K562 (cell line): ENCODE measurements around the gene PAQR4. TPM values are rescaled to one million over a fixed set of nuclear protein-coding genes. Genes with fewer than 3 reads are reported as not detected.
A peak's percentile ranks its signal among the peaks of the same experiment; 100 is the strongest.

Experiments
- ETS2 ChIP-seq: IDR thresholded peaks from 2 replicates; pipeline ENCODE4 v1.6.1; 2016; ENCODE audit warnings: borderline replicate concordance, missing genetic modification characterization, mild to moderate bottlenecking, moderate library complexity, missing compliant biosample characterization; ENCODE audit not compliant: poor library complexity, severe bottlenecking
- POLR2AphosphoS2 ChIP-seq: IDR thresholded peaks from 2 replicates; pipeline ENCODE4 v1.6.1; 2012; ENCODE audit warnings: low read length, improper control_type of control experiment
- ZNF143 ChIP-seq: sonication (generic); formaldehyde crosslinking; IDR thresholded peaks from 2 replicates; pipeline ENCODE4 v1.9.0; 2022; ENCODE audit warnings: mild to moderate bottlenecking, missing genetic modification reagents
- ZNF282 ChIP-seq: sonication (generic); formaldehyde crosslinking; IDR thresholded peaks from 2 replicates; pipeline ENCODE4 v1.8.1; 2023; ENCODE audit warnings: missing genetic modification reagents
- polyA plus RNA-seq, 8 experiments: library from polyadenylated mRNA; depleted of rRNA in 4 of 8; stranded (reverse) in 5 of 8; unstranded in 3 of 8; fragments of >200 nt; fragmentation: Nextera tagmentation in 2 of 8; fragmentation: Illumina TruSeq in 1 of 8; extraction: Ambion mirVana in 2 of 8; extraction: Trizol in 1 of 8; gene quantifications; 2 replicates each; pipeline versions ENCODE4 v1.2.1 to v1.2.3, GENCODE V29; 2011 to 2014; ENCODE audit warnings: inconsistent platforms in 1 of 8, missing spikeins in 1 of 8
- total RNA-seq, 7 experiments: library from RNA; depleted of rRNA in 6 of 7; stranded (reverse); fragments of >200 nt in 6 of 7; fragmentation: Illumina TruSeq in 2 of 7; extraction: Trizol in 2 of 7; gene quantifications; 2 replicates each; pipeline versions ENCODE4 v1.2.1 to v1.2.3, GENCODE V29; 2011 to 2021; ENCODE audit warnings: low replicate concordance in 1 of 7
- TF ChIP-seq, protein P1 (sequence below), 2 experiments: fragments of 450-650 bp; formaldehyde crosslinking in 1 of 2; IDR thresholded peaks; 2 replicates each; pipeline versions ENCODE4 v1.4.0 to v1.6.1; 2014 to 2020; ENCODE audit warnings: mild to moderate bottlenecking in 2 of 2, borderline replicate concordance in 1 of 2, low read depth in 1 of 2
- TF ChIP-seq, protein P2 (sequence below): fragments of 450-650 bp; IDR thresholded peaks from 2 replicates; pipeline ENCODE4 v1.6.1; 2016; ENCODE audit warnings: mild to moderate bottlenecking, moderate library complexity

Gene PAQR4
- total and polyA plus RNA-seq, 9 of the 15 experiments (the other 6 are each of a cell fraction or from before 2014, with no cell fraction given), result 0.62 to 40.4 (median 19.5) TPM

- TF ChIP-seq, protein P1, sequence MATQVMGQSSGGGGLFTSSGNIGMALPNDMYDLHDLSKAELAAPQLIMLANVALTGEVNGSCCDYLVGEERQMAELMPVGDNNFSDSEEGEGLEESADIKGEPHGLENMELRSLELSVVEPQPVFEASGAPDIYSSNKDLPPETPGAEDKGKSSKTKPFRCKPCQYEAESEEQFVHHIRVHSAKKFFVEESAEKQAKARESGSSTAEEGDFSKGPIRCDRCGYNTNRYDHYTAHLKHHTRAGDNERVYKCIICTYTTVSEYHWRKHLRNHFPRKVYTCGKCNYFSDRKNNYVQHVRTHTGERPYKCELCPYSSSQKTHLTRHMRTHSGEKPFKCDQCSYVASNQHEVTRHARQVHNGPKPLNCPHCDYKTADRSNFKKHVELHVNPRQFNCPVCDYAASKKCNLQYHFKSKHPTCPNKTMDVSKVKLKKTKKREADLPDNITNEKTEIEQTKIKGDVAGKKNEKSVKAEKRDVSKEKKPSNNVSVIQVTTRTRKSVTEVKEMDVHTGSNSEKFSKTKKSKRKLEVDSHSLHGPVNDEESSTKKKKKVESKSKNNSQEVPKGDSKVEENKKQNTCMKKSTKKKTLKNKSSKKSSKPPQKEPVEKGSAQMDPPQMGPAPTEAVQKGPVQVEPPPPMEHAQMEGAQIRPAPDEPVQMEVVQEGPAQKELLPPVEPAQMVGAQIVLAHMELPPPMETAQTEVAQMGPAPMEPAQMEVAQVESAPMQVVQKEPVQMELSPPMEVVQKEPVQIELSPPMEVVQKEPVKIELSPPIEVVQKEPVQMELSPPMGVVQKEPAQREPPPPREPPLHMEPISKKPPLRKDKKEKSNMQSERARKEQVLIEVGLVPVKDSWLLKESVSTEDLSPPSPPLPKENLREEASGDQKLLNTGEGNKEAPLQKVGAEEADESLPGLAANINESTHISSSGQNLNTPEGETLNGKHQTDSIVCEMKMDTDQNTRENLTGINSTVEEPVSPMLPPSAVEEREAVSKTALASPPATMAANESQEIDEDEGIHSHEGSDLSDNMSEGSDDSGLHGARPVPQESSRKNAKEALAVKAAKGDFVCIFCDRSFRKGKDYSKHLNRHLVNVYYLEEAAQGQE (IDR thresholded peaks at IDR 0.05; ENCODE audit: borderline replicate concordance), result peak; percentile 75
- TF ChIP-seq, protein P1 (CRISPR knock-in tag; IDR thresholded peaks at IDR 0.05; ENCODE audit: low read depth), result no peak
- no peak for TF ChIP-seq ZNF143
- TF ChIP-seq POLR2AphosphoS2, result peak; percentile 87; the same call in 1 of the 2 replicates
- TF ChIP-seq, protein P2, sequence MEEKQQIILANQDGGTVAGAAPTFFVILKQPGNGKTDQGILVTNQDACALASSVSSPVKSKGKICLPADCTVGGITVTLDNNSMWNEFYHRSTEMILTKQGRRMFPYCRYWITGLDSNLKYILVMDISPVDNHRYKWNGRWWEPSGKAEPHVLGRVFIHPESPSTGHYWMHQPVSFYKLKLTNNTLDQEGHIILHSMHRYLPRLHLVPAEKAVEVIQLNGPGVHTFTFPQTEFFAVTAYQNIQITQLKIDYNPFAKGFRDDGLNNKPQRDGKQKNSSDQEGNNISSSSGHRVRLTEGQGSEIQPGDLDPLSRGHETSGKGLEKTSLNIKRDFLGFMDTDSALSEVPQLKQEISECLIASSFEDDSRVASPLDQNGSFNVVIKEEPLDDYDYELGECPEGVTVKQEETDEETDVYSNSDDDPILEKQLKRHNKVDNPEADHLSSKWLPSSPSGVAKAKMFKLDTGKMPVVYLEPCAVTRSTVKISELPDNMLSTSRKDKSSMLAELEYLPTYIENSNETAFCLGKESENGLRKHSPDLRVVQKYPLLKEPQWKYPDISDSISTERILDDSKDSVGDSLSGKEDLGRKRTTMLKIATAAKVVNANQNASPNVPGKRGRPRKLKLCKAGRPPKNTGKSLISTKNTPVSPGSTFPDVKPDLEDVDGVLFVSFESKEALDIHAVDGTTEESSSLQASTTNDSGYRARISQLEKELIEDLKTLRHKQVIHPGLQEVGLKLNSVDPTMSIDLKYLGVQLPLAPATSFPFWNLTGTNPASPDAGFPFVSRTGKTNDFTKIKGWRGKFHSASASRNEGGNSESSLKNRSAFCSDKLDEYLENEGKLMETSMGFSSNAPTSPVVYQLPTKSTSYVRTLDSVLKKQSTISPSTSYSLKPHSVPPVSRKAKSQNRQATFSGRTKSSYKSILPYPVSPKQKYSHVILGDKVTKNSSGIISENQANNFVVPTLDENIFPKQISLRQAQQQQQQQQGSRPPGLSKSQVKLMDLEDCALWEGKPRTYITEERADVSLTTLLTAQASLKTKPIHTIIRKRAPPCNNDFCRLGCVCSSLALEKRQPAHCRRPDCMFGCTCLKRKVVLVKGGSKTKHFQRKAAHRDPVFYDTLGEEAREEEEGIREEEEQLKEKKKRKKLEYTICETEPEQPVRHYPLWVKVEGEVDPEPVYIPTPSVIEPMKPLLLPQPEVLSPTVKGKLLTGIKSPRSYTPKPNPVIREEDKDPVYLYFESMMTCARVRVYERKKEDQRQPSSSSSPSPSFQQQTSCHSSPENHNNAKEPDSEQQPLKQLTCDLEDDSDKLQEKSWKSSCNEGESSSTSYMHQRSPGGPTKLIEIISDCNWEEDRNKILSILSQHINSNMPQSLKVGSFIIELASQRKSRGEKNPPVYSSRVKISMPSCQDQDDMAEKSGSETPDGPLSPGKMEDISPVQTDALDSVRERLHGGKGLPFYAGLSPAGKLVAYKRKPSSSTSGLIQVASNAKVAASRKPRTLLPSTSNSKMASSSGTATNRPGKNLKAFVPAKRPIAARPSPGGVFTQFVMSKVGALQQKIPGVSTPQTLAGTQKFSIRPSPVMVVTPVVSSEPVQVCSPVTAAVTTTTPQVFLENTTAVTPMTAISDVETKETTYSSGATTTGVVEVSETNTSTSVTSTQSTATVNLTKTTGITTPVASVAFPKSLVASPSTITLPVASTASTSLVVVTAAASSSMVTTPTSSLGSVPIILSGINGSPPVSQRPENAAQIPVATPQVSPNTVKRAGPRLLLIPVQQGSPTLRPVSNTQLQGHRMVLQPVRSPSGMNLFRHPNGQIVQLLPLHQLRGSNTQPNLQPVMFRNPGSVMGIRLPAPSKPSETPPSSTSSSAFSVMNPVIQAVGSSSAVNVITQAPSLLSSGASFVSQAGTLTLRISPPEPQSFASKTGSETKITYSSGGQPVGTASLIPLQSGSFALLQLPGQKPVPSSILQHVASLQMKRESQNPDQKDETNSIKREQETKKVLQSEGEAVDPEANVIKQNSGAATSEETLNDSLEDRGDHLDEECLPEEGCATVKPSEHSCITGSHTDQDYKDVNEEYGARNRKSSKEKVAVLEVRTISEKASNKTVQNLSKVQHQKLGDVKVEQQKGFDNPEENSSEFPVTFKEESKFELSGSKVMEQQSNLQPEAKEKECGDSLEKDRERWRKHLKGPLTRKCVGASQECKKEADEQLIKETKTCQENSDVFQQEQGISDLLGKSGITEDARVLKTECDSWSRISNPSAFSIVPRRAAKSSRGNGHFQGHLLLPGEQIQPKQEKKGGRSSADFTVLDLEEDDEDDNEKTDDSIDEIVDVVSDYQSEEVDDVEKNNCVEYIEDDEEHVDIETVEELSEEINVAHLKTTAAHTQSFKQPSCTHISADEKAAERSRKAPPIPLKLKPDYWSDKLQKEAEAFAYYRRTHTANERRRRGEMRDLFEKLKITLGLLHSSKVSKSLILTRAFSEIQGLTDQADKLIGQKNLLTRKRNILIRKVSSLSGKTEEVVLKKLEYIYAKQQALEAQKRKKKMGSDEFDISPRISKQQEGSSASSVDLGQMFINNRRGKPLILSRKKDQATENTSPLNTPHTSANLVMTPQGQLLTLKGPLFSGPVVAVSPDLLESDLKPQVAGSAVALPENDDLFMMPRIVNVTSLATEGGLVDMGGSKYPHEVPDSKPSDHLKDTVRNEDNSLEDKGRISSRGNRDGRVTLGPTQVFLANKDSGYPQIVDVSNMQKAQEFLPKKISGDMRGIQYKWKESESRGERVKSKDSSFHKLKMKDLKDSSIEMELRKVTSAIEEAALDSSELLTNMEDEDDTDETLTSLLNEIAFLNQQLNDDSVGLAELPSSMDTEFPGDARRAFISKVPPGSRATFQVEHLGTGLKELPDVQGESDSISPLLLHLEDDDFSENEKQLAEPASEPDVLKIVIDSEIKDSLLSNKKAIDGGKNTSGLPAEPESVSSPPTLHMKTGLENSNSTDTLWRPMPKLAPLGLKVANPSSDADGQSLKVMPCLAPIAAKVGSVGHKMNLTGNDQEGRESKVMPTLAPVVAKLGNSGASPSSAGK, result peak; percentile 71
- no peak for TF ChIP-seq ZNF282 (CRISPR knock-in tag)
- TF ChIP-seq ETS2 (tag), result no peak
These were observed 42.0 kb upstream of the PAQR4 start (continued) for GRCh38 chr16:2927010-2927646.
